GM19238 (cell line): Measurements from ENCODE around the gene RET.
"Not testable (repeated sequence)": the region's sequence is repeated elsewhere in the genome, so short reads cannot be mapped to it uniquely, and the experiment has no call there.

Source experiments
- DNase-seq: peaks from one replicate; pipeline ENCODE4 v3.0.0; 2011; ENCODE audit warnings: low spot score; ENCODE audit not compliant: insufficient read length

The RET gene

DNA sequence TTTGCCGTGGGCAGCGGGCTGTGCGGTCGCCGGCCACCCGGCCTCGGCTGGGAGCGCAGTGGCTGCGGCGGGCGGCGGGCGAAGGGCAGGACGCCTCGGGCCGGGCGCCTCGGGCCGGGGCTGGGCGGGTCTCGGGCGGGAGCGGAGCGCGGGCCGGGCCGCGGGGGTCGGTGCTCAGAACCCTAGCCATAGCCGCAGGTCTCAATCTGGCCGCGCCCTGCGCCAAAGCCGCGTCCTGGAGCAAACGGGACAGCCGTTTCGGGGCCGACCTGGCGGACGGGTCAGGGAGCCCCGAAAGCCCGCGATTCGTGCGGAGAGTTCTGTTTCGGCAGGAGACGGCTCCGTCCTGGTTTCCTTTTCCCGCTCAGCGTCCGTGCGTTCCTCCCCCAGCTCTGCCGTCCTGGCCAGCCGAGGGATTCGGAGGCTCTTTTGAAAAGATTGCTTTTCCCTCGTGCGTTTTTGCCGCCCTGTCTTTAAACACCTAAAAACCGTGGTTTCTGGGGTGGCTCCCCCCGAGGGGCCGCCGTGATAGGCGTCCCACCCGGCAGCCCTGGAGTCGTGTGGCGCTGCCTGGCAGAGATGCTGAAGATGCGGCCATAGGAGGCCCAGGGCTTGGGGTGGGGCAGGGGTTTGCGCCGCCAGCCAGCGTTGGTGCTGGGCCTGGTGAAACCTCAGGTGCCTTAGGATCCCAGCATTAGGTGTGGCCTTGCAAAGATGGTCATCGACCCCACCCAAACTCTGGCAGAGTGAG is 727 bp downstream of the RET start:
- no peak for DNase-seq

- no peak for DNase-seq
Measured at GRCh38 chr10:43078175-43078985, 1.5 kb downstream of the RET start.

DNA sequence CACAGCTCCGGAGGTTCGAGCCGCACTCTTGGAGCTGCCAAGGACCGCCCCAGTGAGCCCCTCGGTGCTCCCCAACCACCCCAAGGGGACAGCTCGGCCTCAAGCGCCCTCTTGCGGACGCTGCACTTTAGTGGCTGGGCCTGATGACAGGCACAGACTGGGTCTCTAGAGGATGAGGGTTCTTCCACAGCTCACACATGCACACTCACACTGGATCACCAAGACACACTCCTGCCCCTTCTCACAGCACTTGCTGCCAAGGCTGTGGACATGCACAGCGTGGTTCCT is 2.1 kb downstream of the RET start:
- no peak for DNase-seq

DNA sequence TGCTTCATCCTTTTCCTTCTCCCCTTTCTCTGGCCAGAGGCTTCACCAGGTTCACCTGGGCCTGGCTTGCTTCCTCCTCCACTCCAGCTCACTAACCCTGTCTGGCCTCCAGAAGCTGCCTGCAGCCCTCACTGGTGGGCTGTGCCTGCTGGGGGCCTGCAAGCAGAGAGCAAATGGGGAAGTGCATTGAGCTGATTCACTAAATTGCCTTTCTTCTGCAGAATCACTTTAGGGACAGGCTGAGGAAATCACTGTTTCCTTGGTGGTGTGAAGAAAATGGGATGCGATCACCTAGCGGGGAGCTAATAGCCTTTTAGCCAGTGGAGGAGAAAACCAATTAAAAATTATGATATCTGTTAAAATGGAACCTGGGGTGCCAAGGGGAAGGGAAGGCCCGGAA is 3.0 kb downstream of the RET start:
- no peak for DNase-seq

- DNase-seq: no peak
Measured at GRCh38 chr10:43082087-43082486, 5.2 kb downstream of the RET start.

DNA sequence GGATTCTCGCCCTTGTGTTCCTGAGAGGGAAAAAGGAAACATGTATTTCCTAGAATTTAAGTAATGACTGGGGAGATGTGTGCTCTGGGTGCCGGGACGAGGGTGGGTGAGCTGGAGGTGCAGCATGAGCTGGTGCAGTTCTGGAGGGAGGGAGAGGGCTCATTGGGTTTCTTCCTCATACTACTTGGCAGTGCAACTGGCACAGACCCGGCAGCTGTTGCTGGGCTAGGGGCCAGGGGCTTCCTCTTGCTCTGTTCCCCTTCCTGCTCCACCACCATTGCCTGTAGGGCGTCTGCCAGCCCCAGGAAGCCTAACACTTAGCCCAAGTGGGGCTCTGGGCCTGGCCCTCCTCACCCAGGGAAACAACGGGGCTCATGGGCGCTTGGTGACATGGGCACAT is 5.9 kb downstream of the RET start:
- no peak for DNase-seq

DNA sequence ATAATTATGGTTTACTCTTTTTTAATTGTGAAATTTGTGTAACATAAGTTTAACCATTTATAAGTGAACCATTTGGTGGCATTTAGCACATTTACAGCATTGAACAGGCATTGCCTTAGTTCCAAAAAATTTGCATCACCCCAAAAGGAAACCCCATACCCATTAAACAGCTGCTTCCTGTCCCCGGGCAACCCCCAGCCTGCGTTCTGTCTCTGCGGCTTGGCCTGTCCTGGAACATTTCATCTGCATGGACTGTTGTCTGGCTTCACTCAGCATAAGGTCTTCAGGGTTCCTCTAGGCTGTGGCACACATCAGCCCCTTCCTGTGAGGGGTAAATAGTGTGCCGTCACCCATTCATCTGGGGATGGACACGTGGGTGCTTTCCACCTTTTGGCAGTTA is 6.9 kb downstream of the RET start:
- no peak for DNase-seq

DNA sequence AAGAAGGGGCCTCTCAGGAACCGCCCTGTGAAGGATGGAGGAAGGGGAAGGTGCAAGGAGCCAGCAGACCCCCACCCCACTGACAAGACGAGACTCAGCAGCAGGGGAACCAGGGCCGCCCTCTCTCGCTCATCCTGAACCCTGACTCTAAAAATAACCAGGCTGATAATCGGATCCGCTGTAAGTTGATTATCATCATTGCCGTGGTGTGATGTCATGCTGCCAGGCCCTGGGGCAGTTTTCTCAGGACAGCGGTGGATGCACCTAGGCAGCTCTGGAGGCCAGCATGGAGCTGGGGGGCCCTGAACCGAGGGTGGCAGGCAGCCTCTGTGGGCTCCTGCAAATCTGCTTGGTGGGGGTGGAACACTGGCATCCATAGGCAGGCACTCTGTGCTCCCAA is 7.9 kb downstream of the RET start:
- no peak for DNase-seq

- no peak for DNase-seq
Measured at GRCh38 chr10:43086321-43086942, 9.6 kb downstream of the RET start.

DNA sequence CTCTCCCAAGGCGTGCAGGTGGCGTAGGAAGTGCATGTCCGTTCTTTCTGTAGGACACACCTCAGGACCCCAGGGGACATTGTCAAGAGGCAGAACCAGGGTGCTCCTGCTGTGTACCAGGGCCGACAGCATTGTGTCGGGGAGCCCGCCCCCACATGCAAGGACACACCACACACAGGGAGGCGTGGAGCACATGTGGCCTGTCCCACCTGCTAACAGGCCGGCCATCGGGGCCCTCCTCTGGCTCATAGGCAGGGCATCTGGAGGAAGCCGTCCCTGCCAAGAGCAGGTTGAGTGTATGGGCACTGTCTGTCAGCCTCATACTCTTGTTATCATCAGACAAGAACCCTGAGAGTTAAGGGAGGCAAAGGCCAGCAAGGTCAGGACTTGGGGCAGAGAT is 12.7 kb downstream of the RET start:
- no peak for DNase-seq

DNA sequence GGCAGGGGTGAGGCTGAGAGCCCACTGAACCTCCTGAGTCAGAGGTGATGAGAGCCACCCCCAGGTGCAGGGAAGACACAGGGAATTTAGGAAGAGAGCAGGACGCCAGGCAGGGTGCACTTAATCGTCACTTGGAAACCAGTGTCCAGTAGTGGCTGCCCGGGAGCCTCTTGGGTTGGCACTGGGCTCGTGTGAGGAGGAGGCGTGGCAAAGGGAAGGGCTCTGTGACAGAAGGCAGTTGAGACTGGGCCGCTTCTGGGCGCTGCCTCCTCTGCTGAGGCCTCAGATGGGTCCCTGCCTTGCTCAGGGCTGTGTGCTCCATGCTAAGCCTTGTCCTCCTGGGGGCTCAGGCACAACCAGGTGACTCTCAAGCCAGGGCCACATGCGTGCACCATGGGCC is 13.3 kb downstream of the RET start:
- no peak for DNase-seq

DNA sequence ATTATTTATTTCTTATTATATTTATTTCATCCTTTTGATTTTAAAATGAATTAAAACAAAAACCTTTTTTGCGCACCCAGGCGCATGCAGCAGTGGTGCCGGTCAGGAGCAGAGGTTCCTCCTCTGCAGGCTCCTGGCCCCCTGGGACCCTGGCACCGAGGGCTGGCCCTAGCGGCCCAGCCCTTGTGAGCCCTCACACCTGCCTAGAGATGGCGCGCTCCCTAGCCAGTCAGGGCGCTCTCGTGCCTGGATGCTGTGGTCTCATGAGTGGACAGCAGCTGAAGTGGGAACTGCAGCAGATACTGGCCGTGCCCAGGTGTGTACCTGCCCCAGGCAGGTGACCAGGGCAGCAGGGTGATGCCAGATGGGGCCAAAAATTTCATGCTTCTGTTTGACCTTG is 13.8 kb downstream of the RET start:
- DNase-seq: no peak

- DNase-seq: no peak
Measured at GRCh38 chr10:43091846-43092245, 15.0 kb downstream of the RET start.

DNA sequence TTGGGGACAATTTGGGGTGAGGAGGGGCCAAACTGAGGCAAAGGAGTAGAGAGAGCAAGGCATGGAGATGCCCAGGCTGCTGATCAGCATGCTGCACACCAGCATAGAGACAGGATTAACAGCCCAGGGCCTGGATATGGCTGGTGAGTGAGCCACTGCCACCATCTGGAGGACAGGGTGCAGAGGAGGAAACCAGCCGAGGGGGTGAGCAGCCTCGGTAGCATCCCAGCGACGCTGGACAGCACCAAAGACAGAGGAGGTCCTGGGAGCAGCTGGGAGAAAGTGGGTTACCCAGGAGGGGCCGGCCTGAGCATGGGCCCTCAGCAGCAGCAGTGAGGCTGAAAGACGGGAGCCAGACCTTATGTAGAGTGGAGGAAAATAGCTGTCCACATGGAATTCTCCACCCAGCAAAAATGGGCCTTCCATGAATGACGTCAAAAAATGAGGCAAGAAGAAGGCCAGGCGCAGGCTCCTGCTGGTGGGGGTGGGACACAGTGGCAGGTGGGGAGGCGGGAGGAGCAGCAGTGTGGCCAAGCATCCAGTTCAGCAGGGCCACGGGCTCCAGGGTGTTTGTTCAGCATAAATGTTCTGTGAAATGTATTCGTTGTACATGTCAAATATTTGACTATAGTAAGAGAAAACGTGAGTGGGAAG is 16.7 kb downstream of the RET start:
- DNase-seq: no peak

DNA sequence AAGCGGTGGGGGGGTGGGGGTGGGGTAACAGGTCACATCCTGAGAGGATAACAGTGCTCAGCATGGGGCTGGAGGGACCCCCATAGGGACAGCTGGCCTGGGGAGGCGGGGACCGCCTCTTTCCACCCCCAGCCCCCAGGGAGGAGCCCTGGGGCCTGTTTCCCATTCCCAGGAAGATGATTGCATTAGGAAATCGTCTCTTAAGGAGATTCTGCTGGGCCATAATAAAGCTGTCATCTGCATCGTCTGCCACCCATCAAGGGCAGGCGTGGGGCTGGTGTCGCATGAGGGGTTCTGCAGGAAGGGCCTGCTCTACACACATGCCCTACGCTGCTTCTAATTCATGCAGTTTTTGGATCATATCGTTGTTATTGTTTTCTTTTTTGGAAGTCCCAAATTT is 17.2 kb downstream of the RET start:
- DNase-seq: no peak

DNA sequence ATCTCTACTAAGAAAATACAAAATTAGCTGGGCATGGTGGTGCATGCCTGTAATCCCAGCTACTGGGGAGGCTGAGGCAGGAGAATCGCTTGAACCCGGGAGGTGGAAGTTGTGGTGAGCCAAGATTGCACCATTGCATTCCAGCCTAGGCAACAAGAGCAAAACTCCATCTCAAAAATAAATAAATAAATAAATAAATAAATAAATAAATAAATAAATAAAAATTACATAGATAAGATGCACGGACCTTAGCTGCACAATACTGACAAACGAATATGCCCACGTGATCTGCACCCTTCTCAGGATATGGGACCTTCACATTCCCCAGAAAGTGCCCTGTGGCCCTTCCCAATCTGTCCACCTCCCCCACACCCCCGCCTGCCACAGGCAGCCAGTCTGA is 22.5 kb downstream of the RET start:
- not testable (repeated sequence) for DNase-seq

GRCh38 chr10:43099928-43100327 is 23.1 kb downstream of the RET start:
- no peak for DNase-seq

- DNase-seq: no peak
Measured at GRCh38 chr10:43100366-43100765, 23.5 kb downstream of the RET start.

DNA sequence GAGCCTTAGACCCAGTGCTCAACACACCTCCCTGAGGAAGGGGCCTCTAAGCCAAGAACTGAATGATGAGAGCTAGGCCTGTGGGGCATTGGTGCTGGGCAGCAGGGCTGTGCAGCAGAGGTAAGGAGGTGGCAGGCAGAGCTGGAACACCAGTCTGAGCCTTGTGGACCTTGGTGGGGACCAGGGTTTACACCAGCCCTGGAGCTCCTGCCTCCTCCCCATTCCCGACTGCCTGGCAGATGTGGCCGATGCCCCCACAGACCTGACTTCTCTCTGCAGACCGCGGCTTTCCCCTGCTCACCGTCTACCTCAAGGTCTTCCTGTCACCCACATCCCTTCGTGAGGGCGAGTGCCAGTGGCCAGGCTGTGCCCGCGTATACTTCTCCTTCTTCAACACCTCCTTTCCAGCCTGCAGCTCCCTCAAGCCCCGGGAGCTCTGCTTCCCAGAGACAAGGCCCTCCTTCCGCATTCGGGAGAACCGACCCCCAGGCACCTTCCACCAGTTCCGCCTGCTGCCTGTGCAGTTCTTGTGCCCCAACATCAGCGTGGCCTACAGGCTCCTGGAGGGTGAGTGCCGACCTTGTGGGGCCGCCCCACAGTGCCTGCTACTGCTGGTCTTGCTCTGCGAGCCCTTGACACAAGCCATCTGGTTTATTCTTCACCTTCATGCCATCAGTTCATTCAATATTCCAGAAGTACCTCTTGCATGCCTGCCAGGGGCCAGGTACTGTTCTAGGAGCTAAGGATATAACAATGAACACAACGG is 25.4 kb downstream of the RET start:
- no peak for DNase-seq

GRCh38 chr10:43105102-43105955 is 28.5 kb downstream of the RET start:
- peak; percentile 82 for DNase-seq

- no peak for DNase-seq
Measured at GRCh38 chr10:43105956-43106229, 29.0 kb downstream of the RET start.
